GM21786 (cell line): ENCODE measurements around the gene ANGPTL7.
"Not testable (repeated sequence)": the region's sequence is repeated elsewhere in the genome, so short reads cannot be mapped to it uniquely, and the experiment has no call there.

Source experiments
- ATAC-seq: cut with Tn5 transposase; IDR thresholded peaks from one replicate; pipeline ENCODE4 v1.9.1; 2021; ENCODE audit not compliant: unreplicated experiment

Gene ANGPTL7

GRCh38 chr1:11188858-11189451 is at the start of gene ANGPTL7:
Gene ANGPTL7, plus strand, starts transcription at chr1:11189355. Its CDS starts 225 bp downstream, at chr1:11189580.
- no peak for ATAC-seq

DNA sequence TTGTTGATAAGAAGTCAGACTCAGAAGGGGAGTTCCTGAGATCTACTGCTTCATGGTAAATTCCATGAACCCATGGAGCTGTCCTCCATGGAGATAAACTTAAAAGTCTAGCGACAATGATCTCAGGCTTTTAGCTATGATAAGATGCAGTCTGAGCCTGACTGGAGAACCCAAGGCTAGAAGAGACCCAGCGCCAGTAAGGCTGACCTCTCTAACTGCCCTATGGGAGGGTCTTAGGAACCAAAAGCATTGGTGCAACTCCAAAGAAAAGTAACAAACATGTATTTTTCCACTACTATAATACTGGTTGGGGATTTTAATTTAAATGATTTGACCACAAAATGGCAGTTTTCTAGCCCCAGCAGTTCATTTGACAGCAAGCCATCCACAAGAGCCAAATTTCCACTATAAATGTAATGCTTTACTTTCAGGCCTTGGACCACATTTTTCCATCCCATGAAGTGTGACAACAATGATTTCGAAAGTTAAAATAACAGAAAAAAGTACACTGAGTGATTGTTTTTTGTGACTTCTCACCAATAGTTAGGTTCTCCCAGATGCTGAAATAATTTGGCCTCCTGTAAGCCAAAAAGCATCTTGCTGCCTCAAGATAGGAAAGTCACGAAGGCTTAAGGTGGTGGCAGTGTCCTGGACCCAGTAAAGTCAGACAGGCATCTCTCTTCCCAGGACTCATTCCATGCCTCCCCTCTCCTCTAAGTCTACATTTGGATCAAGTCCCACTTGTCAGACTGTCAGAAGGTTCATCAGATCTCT is 46.4 kb upstream of the ANGPTL7 start:
- no peak for ATAC-seq

DNA sequence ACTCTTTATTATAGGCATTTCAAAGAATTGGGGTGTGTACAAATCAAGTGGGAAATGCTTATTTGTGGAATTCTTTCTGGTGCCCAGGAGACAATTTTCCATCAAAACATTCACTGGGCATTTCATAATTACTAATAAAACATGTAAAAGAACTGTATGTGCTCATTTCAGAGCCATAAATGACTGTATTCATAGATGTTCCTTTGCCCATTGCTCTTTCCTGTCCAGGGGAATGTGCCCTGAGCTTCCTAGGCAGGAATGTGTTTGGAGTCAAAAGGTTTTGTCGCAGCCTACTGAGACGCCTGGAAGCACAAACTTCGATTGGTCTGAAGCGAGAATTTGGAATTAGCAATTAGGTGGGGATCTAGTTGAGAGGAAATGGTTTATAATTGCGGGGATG is 45.8 kb upstream of the ANGPTL7 start:
- no peak for ATAC-seq

- ATAC-seq = no peak
Measured at GRCh38 chr1:11143907-11144306, 45.2 kb upstream of the ANGPTL7 start.

DNA sequence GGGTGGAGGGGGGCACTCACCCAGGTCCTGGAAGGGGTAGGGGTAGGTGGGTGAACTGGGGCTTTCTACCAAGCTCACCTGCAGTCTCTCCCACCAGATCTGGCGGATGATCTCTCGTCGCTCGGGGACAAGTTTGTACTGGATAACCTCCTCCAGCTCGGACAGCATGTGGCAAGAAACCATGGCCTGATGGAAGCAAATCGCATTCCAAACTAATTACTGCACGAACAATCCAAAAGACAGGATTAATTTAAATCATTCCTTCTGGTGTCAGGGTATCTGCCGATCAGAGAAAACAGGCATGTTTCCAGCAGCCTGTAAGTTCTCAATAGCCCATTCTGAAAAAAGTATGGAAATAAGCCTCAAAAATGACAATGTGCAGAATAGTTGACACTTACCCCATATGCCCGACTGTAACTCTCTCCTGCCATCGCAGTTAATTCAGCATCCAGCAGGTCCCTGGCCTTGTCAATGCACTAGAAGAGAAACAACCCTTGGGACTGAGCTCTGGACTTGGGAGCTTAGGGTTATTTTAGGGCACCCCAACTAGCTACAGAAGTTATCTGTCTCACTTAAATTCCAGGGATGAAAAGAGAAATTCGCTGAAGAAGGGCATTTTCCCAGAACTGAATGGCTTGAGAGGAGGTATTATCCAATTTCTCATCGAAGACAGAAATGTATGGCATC is 44.4 kb upstream of the ANGPTL7 start:
- ATAC-seq = no peak

GRCh38 chr1:11145741-11146140 is 43.4 kb upstream of the ANGPTL7 start:
- ATAC-seq = no peak

DNA sequence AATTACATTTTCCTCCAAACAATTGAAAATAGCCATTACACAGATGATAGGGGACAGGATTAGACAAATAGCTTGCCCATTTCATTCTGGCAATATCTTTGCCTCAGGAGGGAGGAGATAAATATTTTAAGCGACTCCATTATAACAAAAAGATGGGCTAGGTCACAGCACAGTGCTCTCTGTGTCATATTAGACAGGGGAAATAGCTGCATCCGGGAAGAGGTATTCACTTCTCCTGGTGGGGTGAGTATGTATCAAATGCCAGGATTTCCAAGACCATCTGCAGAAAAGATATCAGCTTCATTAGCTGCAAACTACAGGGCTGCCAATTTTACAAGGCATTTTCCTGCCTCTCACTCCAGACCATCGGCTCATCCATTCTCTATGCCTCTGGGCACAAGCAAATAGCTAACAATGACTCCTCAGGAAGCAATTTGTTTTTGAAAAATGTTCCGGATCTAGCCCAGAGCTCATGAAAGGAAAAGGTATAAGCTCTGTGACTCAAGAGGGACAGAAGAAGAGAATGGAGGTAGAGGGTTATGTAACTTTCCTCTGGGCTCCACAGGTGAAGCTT is 41.9 kb upstream of the ANGPTL7 start:
- ATAC-seq = no peak

GRCh38 chr1:11150326-11150725 is 38.8 kb upstream of the ANGPTL7 start:
- no peak for ATAC-seq

DNA sequence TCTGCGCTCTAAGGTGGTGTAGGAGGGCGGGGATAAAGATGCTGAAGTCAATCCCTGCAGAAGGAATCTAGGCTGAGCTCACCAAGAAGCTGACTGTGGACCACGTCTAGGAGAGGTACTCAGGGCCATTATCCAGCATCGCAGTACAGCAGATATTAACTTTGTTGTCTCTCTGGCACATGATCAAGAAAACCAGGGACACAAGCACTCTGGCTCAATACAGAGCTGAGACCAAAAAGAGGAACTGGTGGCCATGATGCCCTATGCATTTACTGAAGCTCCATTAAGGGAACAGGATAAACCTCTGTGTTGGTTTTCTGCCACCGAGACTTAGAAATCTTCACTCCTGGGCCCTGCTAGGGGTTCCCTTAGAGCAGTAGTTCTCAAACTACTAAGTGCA is 38.0 kb upstream of the ANGPTL7 start:
- ATAC-seq = no peak

- ATAC-seq = no peak
Measured at GRCh38 chr1:11151826-11152612, 37.1 kb upstream of the ANGPTL7 start.

GRCh38 chr1:11152755-11153154 is 36.4 kb upstream of the ANGPTL7 start:
- no peak for ATAC-seq

DNA sequence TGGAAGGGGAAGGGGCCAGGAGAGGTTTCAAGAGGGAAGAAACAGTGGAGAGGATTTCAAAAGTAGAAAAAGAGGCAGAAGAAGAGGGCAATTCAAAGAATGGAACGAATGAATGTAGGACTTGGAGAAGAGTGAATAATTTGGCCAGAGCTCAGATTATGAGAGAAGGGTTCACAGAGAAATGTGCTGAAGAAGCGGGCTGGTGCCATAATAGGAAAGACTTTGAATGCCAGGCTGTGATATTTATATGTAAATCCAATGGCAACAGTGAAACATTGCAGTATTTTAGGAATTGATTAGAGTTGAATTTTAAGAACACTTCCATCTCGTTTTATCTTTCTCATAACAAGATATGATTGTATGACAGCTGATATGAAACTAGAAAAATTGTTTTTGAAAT is 36.0 kb upstream of the ANGPTL7 start:
- ATAC-seq = no peak

- no peak for ATAC-seq
Measured at GRCh38 chr1:11156441-11156840, 32.7 kb upstream of the ANGPTL7 start.

- no peak for ATAC-seq
Measured at GRCh38 chr1:11156963-11157362, 32.2 kb upstream of the ANGPTL7 start.

GRCh38 chr1:11157394-11157793 is 31.8 kb upstream of the ANGPTL7 start:
- ATAC-seq = no peak

- no peak for ATAC-seq
Measured at GRCh38 chr1:11157867-11158266, 31.3 kb upstream of the ANGPTL7 start.

DNA sequence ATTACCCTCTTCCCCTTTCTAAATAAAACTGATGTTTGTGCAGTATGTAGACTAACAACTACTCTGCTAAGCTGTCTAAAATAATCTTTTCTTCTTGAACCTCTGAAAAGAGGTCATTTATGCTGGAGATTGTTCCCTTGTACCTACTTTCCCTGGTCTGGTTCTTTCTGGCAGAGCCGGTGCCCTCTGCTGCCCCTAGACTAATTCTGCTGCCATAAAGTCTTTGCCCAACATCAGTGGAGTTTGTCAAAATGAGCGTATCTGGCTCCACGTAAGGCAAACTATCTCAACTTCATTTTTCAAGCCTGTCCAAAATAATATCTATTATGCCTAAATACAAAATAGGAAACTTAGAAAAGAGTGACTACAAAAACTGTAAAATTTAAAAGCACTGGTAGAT is 30.9 kb upstream of the ANGPTL7 start:
- ATAC-seq = no peak

DNA sequence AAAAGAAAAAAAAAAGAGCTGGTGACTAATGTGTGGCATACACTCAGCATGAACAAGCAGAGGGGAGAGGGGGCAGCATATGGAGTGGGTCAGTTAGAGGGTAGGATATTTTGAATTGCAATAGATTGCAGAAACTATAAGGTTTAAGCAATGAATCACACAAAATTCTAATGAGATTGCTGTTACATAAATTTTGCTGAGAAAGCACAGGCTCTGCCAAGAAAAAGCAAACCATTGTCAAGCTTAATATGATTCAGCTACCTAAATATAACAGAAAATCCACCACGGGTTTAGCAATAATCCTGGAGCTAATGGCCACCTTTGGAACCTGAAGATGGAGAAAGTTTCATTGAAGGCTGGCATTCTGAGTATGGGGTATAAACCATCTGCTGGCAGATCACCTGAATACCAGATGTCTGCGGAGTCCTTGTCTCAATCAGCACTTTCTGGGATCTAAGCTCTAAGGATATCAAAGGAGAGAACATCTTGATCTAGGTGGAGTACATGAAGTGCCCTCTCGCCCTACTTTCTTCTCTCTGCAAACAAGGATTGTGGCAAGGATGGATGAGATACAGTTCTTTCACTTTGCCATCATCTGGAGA is 30.3 kb upstream of the ANGPTL7 start:
- ATAC-seq = no peak

GRCh38 chr1:11162752-11163151 is 26.4 kb upstream of the ANGPTL7 start:
- not testable (repeated sequence) for ATAC-seq

DNA sequence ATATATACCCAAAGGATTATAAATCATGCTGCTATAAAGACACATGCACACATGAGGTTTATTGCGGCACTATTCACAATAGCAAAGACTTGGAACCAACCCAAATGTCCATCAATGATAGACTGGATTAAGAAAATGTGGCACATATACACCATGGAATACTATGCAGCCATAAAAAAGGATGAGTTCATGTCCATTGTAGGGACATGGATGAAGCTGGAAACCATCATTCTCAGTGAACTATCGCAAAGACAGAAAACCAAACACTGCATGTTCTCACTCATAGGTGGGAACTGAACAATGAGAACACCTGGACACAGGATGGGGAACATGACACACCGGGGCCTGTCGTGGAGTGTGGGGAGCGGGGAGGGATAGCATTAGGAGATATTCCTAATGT is 22.4 kb upstream of the ANGPTL7 start:
- ATAC-seq = not testable (repeated sequence)

- ATAC-seq = no peak
Measured at GRCh38 chr1:11168731-11169130, 20.4 kb upstream of the ANGPTL7 start.
